Renal cortex interstitium (tissue), 11 donors: ENCODE measurements around the gene CPED1. TPM values are rescaled to one million over a fixed set of nuclear protein-coding genes. Genes with fewer than 3 reads are reported as not detected.
"Not testable (repeated sequence)": the region's sequence is repeated elsewhere in the genome, so short reads cannot be mapped to it uniquely, and the experiment has no call there.

ENCODE experiments used
- DNase-seq, 11 donors: peaks; one replicate each; pipeline ENCODE4 v3.0.0-alpha.2; 2013; ENCODE audit warnings: low read depth in 9 of 11, low spot score in 4 of 11; ENCODE audit errors: extremely low read depth in 1 of 11
- polyA plus RNA-seq, 3 donors: library from polyadenylated mRNA; unstranded; fragments of 120-200 nt; gene quantifications; one replicate each; pipeline ENCODE4 v1.2.1, GENCODE V29; 2013; ENCODE audit not compliant: insufficient read length in 3 of 3

Gene CPED1
- polyA plus RNA-seq, 3 donors, result 37.1 to 43.9 (median 43.3) TPM

DNA sequence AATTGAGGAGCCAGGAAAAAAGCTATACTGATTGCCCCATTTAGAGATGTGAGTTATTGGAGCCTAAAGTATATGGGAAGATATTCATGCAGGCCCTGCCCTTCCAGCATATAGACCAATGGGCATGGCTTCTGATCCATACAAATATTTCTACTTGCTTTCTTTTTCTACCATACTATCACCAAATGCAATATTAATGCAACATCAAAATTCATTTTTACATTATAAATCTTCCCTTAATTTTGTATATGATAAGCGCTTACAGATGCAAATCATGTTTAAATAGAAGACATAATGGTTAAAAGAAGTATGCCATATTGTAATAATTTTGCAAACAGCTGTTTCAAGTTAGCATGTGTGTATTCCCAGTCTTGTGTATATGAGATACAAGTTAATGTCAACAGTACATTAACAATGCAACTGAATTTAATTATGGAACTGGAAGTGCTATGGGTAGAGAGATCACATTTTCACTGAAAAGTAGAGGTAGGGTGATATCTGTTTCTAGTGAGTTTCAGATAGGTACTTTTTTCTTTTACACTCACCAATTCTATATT is 315.7 kb downstream of the CPED1 start:
- DNase-seq, result no peak

DNA sequence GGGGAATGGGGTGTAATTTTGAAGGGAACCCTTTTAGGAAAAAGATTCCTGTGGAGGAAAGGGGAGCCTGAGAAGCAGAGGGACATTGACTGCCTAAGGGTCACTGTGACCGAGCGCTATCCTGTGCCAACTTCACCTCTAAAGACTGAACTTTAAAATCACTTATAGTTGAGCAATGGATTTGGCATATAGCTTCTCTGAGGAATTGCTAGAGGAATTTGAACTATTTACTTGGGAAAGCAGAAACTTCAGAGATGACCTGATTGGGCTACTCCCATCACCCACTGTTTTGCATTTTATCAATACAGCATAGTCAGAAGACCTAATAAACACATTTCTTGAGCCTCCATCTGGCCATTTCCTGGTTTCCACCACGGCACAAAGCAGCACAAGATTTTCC is 316.6 kb downstream of the CPED1 start:
- no peak for DNase-seq

DNA sequence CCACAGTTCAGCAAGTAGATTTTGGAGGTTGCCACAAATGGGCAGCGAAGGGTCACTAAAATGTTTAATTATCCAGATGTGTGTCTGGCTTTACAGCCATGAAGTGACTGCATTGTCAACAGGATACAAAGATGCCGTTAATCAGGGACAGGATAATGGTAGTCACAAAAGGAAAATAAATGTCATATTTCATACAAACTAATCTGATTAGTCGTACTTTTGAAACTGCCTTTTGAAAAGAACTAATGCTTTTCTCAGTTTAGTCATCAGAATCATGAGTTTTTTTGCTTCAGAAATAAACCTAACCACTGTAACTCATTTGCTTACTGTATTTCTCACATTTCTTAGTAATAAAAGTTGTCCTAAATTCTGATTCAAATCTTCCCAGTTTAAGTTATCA is 318.1 kb downstream of the CPED1 start:
- DNase-seq, result no peak

DNA sequence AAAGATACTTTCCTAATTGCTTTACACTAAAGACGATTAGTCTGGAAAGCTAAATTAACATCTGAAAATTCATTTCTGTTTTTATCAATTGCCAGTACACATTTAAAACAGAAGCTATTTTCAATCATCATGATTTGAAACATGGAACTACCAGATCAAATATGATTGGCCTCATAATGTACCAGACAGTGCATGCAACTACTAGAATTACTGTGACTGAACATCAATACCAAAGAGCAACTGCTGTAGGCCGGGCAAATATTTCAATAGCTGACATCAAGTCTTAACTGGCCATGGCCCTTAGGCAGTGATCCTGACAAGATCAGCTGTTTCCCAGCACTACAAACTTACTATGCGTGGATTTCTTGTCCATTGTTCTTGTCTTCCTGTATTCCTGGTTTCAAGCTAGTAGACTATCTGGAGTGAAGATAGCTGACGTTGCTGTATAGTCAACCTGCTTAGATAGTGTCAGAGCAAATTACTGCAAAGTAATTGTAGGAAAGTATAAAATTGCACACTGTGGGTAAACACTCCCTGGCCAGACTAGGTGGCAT is 318.6 kb downstream of the CPED1 start:
- no peak for DNase-seq

DNA sequence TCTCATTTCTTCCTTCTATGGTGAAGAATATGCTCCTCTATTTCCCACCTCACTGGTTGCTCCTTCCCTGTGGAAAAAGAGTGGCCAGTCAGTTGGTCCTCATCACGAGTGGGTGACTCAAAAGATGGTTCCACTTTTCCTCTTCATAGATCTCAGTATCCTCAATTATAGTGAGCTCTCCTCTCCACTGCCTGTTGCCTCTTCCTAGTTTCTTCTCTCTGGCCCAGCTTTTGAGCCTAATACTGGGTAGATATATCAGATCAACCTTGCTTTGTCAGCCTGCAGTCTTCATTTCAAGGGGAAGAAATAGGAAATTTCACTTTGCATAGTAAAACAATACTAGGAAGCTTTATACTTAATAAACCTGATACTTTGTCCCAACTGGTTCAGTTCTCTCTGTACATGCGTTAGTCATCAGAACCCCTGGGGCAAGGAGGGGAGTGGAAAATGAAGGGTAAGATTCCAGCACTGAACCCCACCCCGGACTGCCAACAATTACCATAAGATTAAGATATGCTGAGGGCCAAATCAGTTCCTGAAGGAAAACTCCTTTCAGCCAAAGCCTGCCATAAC is 324.8 kb downstream of the CPED1 start:
- no peak for DNase-seq

DNA sequence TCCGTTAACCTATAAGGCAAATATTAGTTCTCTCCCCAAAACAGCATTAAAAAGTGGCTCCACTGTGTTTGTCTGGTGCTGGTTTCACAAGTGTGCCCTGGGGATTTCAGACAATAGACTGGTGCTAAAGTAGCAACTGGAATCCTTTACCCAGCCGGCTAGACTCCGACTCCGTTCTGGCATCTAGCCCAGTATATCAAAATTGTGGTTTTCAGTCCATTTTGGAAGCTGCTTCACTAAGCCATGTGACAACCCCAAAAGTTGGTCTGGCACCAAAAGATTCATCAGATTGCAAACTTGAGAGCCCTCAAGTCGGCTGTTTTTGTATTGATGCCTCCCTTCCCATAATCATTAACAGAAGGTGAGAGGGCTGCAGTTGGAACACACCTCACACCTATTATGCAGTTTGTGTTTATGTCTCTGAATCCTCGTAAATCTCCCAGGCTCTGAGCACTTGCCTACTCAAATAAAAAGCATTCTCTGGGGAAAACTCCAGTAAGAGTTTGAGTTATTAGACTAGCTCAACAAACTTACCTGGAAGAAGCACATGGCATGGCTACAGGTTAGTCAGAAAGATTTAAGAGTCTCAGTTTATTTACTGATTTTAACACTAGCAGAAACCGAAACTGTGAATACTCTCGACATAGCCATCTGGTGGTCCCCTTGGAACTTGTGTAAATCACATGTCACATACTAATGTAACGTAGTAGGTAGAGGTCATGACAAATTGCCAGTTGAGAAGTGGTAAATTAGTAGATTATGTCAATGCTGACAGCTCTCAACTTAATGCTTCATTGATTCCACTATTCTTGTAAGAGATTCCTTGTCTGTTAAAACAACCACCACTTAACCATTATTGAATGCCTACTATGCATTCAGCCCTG is 325.5 kb downstream of the CPED1 start:
- no peak for DNase-seq

DNA sequence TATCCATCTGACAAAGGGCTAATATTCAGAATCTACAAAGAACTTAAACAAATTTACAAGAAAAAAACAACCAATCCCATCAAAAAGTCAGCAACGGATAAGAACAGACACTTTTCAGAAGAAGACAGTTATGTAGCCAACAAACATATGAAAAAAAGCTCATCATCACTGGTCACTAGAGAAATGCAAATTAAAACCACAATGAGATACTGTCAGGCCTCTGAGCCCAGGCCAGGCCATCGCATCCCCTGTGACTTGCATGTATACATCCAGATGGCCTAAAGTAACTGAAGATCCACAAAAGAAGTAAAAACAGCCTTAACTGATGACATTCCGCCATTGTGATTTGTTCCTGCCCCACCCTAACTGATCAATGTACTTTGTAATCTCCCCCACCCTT is 326.7 kb downstream of the CPED1 start:
- DNase-seq, result not testable (repeated sequence)

DNA sequence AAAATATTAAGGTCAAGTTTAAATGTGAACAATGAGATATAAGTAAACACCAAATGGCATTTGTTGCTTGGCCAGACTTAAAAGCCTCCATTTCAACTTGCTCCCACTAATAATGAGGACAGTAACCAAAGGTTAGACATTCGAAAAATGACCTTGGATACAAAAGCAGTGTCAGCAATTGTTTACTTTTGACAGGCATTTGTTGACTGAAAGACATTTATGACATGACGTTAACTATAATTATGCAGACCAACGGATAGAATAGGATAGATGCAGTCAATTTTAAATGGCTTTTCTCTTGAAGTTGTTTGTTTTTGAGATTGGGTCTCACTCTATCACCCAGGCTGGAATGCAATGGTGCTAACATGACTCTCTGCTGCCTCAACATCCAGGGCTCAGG is 333.9 kb downstream of the CPED1 start:
- DNase-seq, result no peak

DNA sequence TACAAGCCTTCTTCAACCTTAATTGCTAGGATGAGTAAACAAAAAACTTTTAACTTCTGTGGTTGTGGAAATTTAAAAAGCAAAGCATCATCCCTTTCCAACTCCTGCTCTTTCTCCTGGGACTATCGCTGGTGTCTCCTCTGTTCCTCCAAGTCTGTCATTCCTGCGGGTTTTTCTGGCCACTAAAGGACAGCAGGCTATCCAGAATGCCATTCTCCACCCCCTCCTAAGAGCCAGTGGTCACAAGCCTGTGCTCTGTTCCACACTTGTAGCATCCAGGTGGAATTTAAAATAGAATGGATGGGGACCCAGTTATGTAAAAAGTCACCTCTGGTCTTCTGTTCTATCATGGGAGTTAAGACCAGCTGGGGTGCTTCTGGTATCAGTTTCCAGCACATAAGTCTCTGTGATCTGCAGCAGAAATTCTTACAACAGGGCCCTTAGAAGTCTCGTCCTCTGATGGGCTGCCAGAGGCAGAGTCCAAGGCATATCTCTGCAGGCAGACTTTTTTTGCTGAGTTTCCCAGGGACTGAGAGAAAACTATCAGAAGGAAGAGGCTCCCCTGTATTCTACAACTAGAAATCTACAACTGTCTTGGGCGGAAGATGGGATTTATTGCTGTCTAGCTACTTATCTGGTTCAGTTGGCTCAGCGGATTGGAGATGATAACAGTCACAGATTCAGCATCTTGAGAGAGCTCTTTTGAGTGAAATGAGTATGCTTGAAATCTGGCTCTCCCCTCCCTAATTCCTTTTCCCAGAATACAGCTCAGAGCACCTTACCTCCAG is 335.2 kb downstream of the CPED1 start:
- DNase-seq, result no peak

DNA sequence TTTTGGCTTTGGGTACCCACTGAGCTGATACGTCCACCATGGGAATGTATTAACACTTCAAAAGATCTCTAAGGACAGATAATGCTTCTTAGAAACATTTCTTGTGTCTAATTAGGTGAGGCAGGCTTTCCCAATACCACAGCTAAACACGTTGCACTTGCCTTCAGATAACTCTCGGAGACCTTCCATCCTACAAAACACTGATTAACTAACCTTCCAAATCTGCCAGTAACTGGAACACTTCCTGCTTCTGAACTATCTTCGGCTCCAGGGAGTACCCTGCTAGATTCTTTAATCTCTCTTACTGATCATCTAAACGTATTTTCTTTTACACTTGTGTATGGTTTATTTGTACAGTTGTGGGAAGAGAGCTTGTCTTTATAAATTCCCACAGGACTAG is 339.2 kb downstream of the CPED1 start:
- no peak for DNase-seq

DNA sequence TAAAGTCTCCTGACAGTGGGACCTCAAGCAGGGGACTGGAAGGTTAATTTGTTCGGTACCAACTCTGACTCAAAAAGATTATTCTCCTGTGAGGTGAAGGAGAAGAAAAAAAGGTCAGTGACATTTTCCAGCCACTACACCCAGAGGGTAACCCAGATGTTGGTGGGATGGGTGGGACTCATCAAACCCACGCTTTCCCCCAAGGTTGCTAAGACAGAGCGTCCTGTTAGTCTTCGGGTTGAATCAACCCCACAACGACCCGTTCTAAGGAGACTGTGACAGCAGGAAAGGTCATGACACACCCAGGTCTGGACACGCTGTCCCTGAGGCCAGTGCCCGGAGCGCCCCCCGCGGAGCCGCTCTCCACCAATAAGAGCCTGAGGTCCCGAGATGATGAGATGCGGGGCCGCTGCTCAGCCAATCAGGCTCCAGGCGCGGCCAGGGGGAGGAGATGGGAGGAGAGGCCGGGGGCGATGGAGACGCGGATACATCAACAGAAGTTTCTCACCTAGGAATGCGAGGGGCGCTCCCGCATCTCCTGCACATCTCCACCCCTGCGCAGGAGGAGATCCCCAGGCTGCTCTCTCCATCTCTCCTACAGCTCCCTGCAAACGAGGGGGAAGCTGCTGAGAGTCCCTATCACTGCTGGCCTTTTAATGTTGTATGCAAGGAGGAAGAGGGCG is 340.1 kb downstream of the CPED1 start, which contains the start of gene WNT16:
TSS of gene WNT16 (plus strand) at position 493 of the 683 bp plus-strand sequence. CDS start 293 bp downstream, outside the sequence.
- DNase-seq, result no peak

DNA sequence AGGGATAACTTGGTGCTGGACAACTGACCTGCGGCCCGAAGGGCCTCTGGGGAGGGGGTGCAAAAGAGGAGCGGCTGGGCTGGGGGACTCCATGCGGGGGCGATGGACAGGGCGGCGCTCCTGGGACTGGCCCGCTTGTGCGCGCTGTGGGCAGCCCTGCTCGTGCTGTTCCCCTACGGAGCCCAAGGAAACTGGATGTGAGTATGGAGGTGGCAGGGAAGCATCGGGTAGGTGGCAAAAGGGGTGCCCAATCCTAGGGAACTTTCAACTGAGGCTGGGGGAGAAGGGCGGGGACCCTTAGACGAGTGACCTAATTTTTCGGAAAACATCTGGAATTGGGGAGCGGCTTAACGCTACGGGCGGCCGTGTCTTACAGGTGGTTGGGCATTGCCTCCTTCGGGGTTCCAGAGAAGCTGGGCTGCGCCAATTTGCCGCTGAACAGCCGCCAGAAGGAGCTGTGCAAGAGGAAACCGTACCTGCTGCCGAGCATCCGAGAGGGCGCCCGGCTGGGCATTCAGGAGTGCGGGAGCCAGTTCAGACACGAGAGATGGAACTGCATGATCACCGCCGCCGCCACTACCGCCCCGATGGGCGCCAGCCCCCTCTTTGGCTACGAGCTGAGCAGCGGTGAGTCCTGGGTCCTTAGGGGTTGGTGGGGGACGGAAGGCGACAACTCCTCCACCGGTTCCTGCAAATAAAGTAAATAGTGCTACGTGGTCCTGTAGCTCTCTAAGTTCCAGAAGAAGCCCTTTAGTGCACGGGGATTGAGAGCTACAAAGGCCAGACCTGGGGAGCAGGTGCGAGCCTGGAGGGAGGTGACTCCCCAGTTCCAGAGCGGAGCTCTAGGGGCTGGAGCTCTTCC is 340.9 kb downstream of the CPED1 start:
- no peak for DNase-seq

DNA sequence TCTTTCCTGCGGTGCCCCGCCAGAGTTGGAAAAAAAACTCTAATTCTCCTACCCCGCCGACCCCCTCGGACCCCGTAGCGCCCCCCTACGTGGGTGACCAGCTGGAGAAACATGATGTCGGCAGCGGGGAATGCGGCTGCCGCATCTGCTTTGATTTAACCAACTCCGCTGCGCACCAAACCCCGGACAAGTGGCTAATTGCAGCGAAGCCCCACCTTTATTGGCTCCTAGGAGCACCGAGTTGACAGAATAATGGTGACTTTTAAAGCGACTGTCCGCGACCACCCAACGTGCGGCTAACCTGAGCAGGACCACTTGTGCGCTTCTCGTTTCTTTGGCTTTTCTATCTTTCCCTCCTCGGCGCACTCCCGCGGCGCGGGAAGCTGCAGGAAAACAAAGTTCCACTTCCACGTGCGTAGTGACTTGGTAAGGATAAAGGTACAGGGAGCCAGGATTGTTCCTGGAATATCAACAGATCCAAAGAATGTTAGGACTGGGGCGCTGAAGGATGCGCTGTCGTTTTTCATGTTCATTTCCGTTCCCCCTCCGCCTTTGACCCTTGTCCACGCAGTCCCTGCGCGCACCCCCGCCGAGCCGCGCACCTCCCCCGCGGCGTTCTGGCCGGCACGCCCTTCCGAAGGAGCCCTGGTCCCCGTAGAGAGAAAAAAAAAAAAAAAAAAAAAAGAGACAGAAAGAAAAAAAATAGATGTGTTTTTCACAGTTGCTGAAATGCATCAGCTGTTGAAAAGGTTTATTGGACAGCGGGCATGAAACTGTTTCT is 341.7 kb downstream of the CPED1 start:
- DNase-seq, result no peak

DNA sequence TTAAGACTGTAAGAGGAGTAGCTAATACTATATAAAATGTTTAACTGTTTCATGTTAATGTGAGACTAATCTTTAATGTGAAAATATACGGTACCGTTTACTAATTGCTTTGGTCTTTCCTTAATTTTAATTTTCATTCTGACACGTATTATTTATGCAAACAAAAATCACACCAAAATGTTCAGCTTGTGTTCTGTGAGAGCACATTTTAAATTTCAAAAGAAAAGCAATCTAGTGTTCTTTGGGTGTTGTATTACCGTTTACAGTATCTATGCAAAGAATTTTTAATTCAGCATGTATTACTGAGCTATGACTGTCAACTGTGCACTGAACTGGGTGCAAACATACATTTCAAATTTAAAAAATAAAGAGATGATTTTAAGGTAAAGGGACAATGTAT is 342.5 kb downstream of the CPED1 start:
- DNase-seq, result no peak

DNA sequence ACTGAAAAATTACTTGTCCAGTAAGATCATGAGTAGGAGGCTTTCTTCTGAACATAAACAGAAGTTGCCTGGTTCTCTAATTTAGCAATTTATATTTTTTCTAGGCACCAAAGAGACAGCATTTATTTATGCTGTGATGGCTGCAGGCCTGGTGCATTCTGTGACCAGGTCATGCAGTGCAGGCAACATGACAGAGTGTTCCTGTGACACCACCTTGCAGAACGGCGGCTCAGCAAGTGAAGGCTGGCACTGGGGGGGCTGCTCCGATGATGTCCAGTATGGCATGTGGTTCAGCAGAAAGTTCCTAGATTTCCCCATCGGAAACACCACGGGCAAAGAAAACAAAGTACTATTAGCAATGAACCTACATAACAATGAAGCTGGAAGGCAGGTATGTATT is 343.1 kb downstream of the CPED1 start:
- no peak for DNase-seq

DNA sequence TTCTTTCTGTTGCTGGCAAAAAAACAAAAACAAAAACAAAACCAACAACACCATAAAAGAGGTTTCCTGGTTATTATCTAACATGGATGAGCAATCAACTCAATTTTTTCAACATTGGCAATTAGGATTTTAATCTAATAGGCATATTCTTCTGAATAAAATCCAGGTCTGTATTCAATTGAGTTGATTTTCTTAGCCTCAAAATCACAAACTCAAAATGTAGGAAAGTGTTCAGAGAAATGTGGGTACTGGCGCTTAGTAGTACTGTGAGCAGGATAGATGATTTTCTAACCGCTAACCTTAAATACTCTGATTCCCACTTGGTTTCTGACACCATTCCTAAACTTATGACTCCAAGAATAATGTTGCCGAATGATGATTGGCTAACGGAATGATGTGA is 345.9 kb downstream of the CPED1 start:
- no peak for DNase-seq
